Mucosa of rectum (tissue), 2 donors: ENCODE data around the gene EML6.
A peak's percentile ranks its signal among the peaks of the same experiment; 100 is the strongest.

ENCODE experiments used
- H3K27ac ChIP-seq, 2 donors: one replicate each; pipeline ENCODE4 v1.7.0; 2013; ENCODE audit warnings: inconsistent platforms in 2 of 2, low read depth in 2 of 2, low read length in 2 of 2
- H3K27me3 ChIP-seq, 2 donors: one replicate each; pipeline ENCODE4 v1.7.0; 2013; ENCODE audit warnings: low read length in 2 of 2; ENCODE audit not compliant: control insufficient read depth in 2 of 2, insufficient read depth in 2 of 2
- H3K36me3 ChIP-seq, 2 donors: one replicate each; pipeline ENCODE4 v1.7.0; 2013; ENCODE audit warnings: low read length in 2 of 2; ENCODE audit not compliant: control insufficient read depth in 2 of 2, insufficient read depth in 2 of 2
- H3K4me1 ChIP-seq, 2 donors: one replicate each; pipeline ENCODE4 v1.7.0; 2013; ENCODE audit warnings: low read length in 2 of 2, mild to moderate bottlenecking in 1 of 2; ENCODE audit not compliant: control insufficient read depth in 2 of 2, insufficient read depth in 2 of 2
- H3K4me3 ChIP-seq, 2 donors: one replicate each; pipeline ENCODE4 v1.7.0; 2013; ENCODE audit warnings: low read length in 2 of 2
- H3K9ac ChIP-seq, 2 donors: one replicate each; pipeline ENCODE4 v1.7.0; 2013; ENCODE audit warnings: low read length in 2 of 2, low read depth in 1 of 2, mild to moderate bottlenecking in 1 of 2
- H3K9me3 ChIP-seq, 2 donors: one replicate each; pipeline ENCODE4 v1.7.0; 2013; ENCODE audit warnings: low read length in 2 of 2; ENCODE audit not compliant: control insufficient read depth in 2 of 2
- donor health status: healthy.
- donor health status: Normal muscosa, but diverticular disease.

EML6 gene

DNA sequence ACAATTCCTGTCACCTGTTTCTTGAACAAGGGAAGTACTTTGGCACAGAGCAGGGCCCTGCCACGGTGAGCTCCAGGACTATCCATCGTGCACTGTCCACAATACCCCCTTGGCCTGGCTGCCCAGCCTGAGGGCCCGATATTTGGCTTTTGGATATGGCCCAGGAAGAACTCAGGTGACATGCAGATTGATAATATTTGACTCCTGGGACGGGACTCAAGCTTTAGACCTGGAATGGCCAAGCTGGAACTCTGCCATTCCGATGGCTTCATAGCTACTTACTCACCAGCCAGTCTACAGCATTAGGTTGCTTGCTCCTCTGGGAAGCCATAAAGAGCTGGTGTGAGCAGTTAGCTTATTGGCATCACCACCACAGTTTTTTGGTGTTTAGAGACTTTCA lies 26.6 kb downstream of the EML6 start:
- H3K27me3 ChIP-seq, result no peaks in the 10 kb centered on the region
- H3K4me3 ChIP-seq, result no peak overlapping the region
- no peaks in the 10 kb centered on the region for H3K9me3 ChIP-seq
- no peaks in the 10 kb centered on the region for H3K36me3 ChIP-seq
- H3K4me1 ChIP-seq, result no peaks in the 10 kb centered on the region
- no peak overlapping the region for H3K9ac ChIP-seq
- H3K27ac ChIP-seq, result no peak overlapping the region

DNA sequence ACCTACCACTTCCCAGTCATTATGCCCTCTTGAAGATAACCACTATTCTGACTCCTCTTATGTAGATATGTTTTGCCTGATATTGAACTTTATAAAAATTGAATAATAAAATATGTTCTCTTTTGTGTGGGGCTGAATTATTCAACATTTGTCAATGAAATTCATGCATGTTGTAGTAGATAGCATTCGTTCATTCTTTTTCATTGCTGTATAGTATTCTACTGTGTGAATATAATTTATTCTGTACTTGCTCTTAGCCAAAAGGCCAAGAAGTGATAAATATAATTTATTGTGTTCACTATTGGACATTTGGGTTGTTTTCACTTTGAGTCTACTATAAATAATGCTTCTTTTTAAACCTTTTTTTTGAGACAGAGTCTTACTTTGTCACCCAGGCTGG lies 29.0 kb downstream of the EML6 start:
- Histone ChIP-seq H3K4me3 (no peak overlapping the region), H3K9ac (no peak overlapping the region), H3K27me3 (no peaks in the 10 kb centered on the region), H3K36me3 (no peaks in the 10 kb centered on the region), H3K27ac (no peak overlapping the region), H3K4me1 (no peaks in the 10 kb centered on the region), H3K9me3 (no peaks in the 10 kb centered on the region)

DNA sequence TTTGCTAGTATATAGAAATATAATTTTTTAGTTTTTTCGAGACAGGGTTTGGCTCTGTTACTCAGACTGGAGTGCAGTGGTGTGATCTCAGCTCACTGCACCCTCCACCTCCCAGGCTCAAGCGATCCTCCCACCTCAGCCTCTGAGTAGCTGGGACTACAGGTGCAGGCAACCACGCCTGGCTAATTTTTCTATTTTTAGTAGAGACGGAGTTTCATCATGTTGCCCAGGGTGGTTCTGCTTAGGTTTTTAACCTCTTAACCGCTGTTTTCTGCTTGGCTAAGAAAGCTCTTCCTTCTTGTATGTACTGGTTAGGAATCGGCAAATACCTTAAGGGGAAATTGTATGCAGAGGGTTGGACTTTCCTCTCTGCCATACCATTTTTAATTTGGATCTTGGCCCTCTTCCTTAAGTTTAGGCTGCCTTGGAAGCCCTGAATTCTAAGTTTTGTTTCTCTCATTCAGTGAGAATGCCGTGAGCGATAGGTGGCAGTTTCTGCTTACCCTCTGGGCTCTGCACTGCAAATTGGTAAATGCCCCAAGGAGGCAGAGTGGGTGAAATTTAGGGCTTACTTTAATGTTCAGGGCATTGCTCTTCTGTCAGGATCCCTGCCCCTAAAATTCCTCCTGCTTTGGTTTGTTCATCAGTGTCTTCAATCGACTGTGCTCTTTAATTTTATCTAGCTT lies 32.3 kb downstream of the EML6 start:
- Histone ChIP-seq H3K27me3 (no peaks in the 10 kb centered on the region), H3K4me1 (no peaks in the 10 kb centered on the region), H3K9me3 (no peaks in the 10 kb centered on the region), H3K9ac (no peak overlapping the region), H3K27ac (peak overlapping the region in 1 of 2 donors; percentile 43), H3K4me3 (peak overlapping the region in 1 of 2 donors; percentile 37), H3K36me3 (no peaks in the 10 kb centered on the region)

DNA sequence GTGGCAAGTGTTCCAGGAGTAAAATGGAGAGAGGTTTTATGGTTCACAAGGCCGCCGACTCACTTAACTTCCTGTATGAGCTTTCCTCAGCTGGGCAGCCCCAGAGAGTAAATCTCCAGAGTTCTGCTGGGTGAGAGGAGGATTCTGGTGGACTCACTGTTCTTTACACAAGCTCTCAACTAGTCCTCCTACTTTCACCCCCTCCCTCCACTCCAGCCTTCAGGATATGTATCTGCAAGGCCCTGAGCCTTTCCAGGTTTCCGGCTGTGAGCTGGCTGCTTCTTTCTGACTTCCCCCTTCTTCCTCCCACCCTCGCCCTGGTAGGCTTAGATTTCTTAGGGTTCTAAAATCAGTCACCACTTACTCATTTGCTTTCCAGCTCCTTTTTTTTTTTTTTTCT lies 34.0 kb downstream of the EML6 start:
- H3K9ac ChIP-seq, result no peak overlapping the region
- no peak overlapping the region for H3K4me3 ChIP-seq
- peak overlapping the region in 1 of 2 donors; percentile 4 for H3K27ac ChIP-seq
- no peaks in the 10 kb centered on the region for H3K27me3 ChIP-seq
- no peaks in the 10 kb centered on the region for H3K4me1 ChIP-seq
- H3K9me3 ChIP-seq, result no peaks in the 10 kb centered on the region
- no peaks in the 10 kb centered on the region for H3K36me3 ChIP-seq

DNA sequence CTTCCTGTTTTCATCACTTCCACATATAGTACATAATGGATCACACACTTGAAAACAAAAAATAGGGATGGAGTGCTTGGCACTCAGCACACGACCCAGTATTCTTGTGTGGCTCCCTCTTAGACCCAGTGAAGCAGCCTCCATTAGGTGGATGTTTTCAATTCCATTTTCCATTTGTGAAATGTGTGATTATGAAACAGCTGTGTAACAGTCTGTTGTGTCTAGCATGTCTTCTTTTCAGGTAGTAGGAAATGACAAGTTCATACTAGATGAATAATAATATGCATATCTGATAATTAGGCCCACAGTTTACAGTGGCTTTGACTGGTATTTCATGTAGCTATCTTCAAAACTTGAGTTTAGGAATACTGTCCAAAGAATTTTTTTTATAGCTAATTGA lies 35.5 kb downstream of the EML6 start:
- H3K4me3 ChIP-seq, result no peak overlapping the region
- no peaks in the 10 kb centered on the region for H3K4me1 ChIP-seq
- H3K9me3 ChIP-seq, result no peaks in the 10 kb centered on the region

DNA sequence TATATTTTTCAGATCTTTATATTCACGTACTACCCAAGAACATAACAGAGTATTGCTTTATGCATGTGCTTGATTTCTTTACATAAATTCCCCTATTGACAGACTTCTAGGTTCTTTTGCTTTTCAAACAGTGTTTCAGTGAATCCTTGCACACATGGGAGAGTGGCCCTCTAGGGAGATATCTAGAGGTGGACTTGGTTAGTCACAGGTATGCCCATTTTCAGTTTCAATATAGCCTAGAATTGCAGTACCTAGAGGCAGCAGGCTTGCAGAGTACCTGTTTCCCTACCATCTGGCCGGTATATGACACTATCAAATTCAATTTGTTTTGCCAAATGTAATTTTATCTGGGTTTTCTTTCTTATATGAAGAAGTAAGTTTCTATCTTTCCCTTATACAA lies 36.8 kb downstream of the EML6 start:
- H3K27me3 ChIP-seq, result no peaks in the 10 kb centered on the region
- no peaks in the 10 kb centered on the region for H3K4me1 ChIP-seq
- no peak overlapping the region for H3K9ac ChIP-seq
- H3K27ac ChIP-seq, result no peak overlapping the region
- no peaks in the 10 kb centered on the region for H3K36me3 ChIP-seq
- H3K4me3 ChIP-seq, result no peak overlapping the region
- H3K9me3 ChIP-seq, result no peaks in the 10 kb centered on the region

More for the DNA sequence above, 35.5 kb downstream of the EML6 start:
- Histone ChIP-seq H3K9ac (no peak overlapping the region), H3K36me3 (no peaks in the 10 kb centered on the region), H3K27ac (no peak overlapping the region), H3K27me3 (no peaks in the 10 kb centered on the region)

DNA sequence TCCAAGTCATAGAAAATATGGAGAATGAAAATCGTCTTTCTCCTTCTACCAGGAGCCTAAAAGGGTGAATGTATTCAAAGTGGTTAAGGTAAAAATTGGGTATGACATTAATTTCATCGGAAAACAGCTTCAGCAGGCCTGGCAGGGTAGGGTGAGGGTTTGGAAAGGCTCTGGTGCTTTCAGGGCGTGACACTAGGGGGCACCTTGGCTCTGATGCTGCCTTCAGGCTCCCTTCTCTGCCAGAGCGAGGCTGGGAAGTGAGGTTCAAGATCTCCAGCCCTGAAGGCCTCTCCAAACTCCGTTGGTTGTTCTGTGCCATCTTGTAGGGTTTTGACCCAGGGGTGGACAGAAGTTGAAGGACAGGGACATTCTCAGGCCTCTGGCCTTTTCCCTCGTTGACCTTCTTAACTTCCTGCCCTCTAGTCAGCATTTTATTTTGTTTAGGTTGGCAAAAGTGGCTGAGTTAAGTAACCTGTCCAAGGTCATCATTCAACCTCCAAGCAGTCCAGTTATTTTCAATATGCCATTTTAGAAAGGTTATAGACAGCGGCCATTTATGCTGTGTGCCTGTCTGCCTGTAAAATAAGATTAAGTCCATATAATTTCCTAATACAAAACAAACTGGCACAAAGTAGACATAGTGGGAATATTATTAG lies 40.3 kb downstream of the EML6 start:
- H3K4me1 ChIP-seq, result no peaks in the 10 kb centered on the region
- no peak overlapping the region for H3K4me3 ChIP-seq
- no peak overlapping the region for H3K9ac ChIP-seq
- no peak overlapping the region for H3K27ac ChIP-seq
- H3K36me3 ChIP-seq, result no peaks in the 10 kb centered on the region
- H3K27me3 ChIP-seq, result no peaks in the 10 kb centered on the region
- no peaks in the 10 kb centered on the region for H3K9me3 ChIP-seq

DNA sequence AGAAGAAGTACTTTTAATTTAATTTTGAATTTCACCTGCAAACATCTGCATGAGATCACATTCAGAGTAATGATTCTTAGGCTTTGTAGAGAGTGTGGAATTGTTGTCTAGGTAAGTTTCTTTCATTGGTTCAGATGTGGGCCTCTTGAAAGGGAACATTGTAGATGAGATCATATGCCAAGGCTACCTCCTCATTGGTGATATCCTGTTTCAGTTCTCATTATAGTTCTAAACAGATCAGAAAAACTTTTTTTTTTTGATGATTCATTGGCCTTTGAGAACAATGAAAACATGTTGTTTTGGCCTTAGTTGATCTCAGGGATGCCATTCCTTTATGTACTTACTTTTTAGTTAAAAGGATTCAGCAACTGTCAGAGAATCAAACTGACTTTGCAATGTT lies 44.5 kb downstream of the EML6 start:
- Histone ChIP-seq H3K36me3 (no peaks in the 10 kb centered on the region), H3K27ac (no peak overlapping the region), H3K9ac (no peak overlapping the region), H3K27me3 (no peaks in the 10 kb centered on the region), H3K9me3 (no peaks in the 10 kb centered on the region), H3K4me1 (no peaks in the 10 kb centered on the region), H3K4me3 (no peak overlapping the region)

DNA sequence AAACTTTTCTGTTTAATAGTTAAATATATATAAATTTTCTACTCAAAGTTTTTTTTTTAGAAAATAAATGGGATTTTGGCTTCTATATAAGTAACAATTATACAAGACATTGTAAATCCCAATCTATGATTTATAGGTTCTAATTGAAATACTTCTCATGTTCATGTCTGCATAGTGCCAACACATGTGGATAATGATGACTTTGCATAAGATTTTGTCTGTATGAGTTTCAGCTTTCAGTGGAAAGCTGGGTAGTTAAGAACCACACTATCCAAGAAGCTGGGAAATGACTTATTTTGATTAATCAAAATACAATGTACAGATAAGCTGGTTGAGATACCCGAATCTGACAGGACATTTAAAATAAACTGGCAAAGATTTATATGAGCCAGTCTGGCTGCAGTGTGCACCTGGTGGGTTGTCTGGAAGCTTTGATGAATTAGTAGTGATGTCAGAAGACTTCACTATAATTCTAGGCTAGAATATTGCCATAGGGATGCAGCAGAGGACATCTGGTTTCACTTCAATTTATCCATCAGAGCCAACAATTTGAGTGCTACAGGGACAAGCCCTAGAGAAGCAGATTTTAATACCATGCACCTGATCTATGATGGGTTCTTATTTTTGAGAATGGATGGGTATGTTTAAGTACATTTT lies 45.4 kb downstream of the EML6 start:
- Histone ChIP-seq H3K4me3 (no peak overlapping the region), H3K4me1 (no peaks in the 10 kb centered on the region), H3K9me3 (no peaks in the 10 kb centered on the region), H3K27me3 (no peaks in the 10 kb centered on the region), H3K9ac (no peak overlapping the region), H3K27ac (no peak overlapping the region), H3K36me3 (no peaks in the 10 kb centered on the region)

DNA sequence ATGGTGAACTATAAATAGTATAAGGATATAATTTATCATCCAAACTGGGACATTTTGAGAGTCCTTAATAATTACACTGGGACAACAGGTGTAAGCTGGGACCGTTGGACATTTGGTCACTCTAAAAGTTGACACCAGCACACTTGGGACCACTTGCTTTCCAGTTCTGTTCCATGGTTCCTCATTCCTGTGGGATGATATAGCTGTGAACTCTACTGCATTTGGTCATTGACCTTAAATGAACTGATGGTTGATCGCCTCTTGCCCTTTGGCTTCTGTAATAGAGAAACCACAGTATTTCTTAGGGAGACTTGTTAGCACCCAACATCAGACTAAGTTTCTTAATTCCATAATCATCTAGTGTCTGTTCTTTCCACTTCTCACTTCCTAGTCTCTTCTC lies 46.7 kb downstream of the EML6 start:
- peaks cover 0 to under 1% of the 10 kb centered on the region in 2 donors for H3K9me3 ChIP-seq
- H3K4me1 ChIP-seq, result no peaks in the 10 kb centered on the region
- H3K4me3 ChIP-seq, result no peak overlapping the region
- no peak overlapping the region for H3K9ac ChIP-seq
- H3K27me3 ChIP-seq, result no peaks in the 10 kb centered on the region
- no peaks in the 10 kb centered on the region for H3K36me3 ChIP-seq
- H3K27ac ChIP-seq, result no peak overlapping the region
